ENCODE measurements around the gene LRRC46.

Gene LRRC46

GRCh38 chr17:47882695-47883588 is 51.5 kb downstream of the LRRC46 start:
- H3K27ac Mint-ChIP-seq, result no peak overlapping the region
- H3K9me3 Mint-ChIP-seq, result no peaks in the 10 kb centered on the region
- H3K27me3 Mint-ChIP-seq, result peaks cover 8% of the 10 kb centered on the region
- H3K4me3 Mint-ChIP-seq, result no peak overlapping the region
- H3K4me1 Mint-ChIP-seq (ENCODE audit: low read depth), result peaks cover 14% of the 10 kb centered on the region
- no peaks in the 10 kb centered on the region for H3K36me3 Mint-ChIP-seq (ENCODE audit: low read depth)

GRCh38 chr17:47883589-47884426 is 52.3 kb downstream of the LRRC46 start:
- Mint-ChIP-seq H3K4me1 (ENCODE audit: low read depth) (peaks cover 13% of the 10 kb centered on the region), H3K27me3 (peaks cover 4% of the 10 kb centered on the region), H3K4me3 (no peak overlapping the region), H3K9me3 (no peaks in the 10 kb centered on the region), H3K27ac (no peak overlapping the region), H3K36me3 (ENCODE audit: low read depth) (no peaks in the 10 kb centered on the region)

- H3K27me3 Mint-ChIP-seq, result no peaks in the 10 kb centered on the region
- H3K36me3 Mint-ChIP-seq (ENCODE audit: low read depth), result no peaks in the 10 kb centered on the region
- no peak overlapping the region for H3K4me3 Mint-ChIP-seq
- peaks cover 8% of the 10 kb centered on the region for H3K4me1 Mint-ChIP-seq (ENCODE audit: low read depth)
- H3K27ac Mint-ChIP-seq, result no peak overlapping the region
- H3K9me3 Mint-ChIP-seq, result no peaks in the 10 kb centered on the region
Measured at GRCh38 chr17:47884427-47884740, 52.9 kb downstream of the LRRC46 start.

- no peak overlapping the region for H3K27ac Mint-ChIP-seq
- H3K4me3 Mint-ChIP-seq, result no peak overlapping the region
- no peaks in the 10 kb centered on the region for H3K36me3 Mint-ChIP-seq (ENCODE audit: low read depth)
- H3K27me3 Mint-ChIP-seq, result no peaks in the 10 kb centered on the region
- H3K9me3 Mint-ChIP-seq, result no peaks in the 10 kb centered on the region
- H3K4me1 Mint-ChIP-seq (ENCODE audit: low read depth), result peaks cover 8% of the 10 kb centered on the region
Measured at GRCh38 chr17:47884905-47885730, 53.6 kb downstream of the LRRC46 start.

Measured in stimulated activated naive CD8-positive, alpha-beta T cell treated with anti-CD3 and anti-CD28 coated beads, Interleukin-15, Interleukin-2, amounts not matched to agents 100 ng/mL and 50 ng/mL, for 24 hours (primary cell).